HEK293 (cell line): ENCODE results near the gene PYY.
A peak's percentile ranks its signal among the peaks of the same experiment; 100 is the strongest.

Experiments
- CTCF ChIA-PET: fragments of 350-600 bp; formaldehyde crosslinking; extraction: SDS; loops from one replicate; lab custom pipeline; 2021; ENCODE audit warnings: antibody characterized with exemption; lab: Yijun Ruan, JAX
- POLR2A ChIA-PET: fragments of 300-600 bp; formaldehyde crosslinking; extraction: SDS; loops from one replicate; lab custom pipeline; 2020; ENCODE audit warnings: antibody characterized with exemption, inconsistent platforms; lab: Yijun Ruan, JAX
- H3K27ac ChIP-seq: fragments of 200-500 bp; sonication (Bioruptor generic); 2 replicates; pipeline ENCODE4 v1.5.1; 2014; ENCODE audit warnings: low read depth, low read length, control low read depth, inconsistent platforms; ENCODE audit errors: extremely low read depth
- H3K36me3 ChIP-seq, 2 experiments: fragments of 200-500 bp in 1 of 2; sonication (Bioruptor generic) in 1 of 2; 1 replicate in 1 of 2; 2 replicates in 1 of 2; pipeline ENCODE4 v1.5.1; 2014 to 2017; ENCODE audit warnings: inconsistent platforms in 2 of 2, low read length in 2 of 2; ENCODE audit not compliant: control insufficient read depth in 2 of 2, insufficient read depth in 1 of 2
- H3K4me1 ChIP-seq: fragments of 200-500 bp; sonication (Bioruptor generic); 2 replicates; pipeline ENCODE4 v1.5.1; 2014; ENCODE audit warnings: mild to moderate bottlenecking, low read length, inconsistent platforms; ENCODE audit not compliant: control insufficient read depth, insufficient read depth
- H3K4me3 ChIP-seq: 2 replicates; pipeline ENCODE4 v1.5.1; 2011; ENCODE audit warnings: low read depth, mild to moderate bottlenecking, control low read depth, low read length, moderate library complexity
- H3K9me3 ChIP-seq: fragments of 200-500 bp; sonication (Bioruptor generic); 2 replicates; pipeline ENCODE4 v1.5.1; 2014; ENCODE audit warnings: low read depth, low read length, inconsistent platforms; ENCODE audit not compliant: control insufficient read depth, insufficient read depth
- GLI2 ChIP-seq: fragments of 450-650 bp; formaldehyde crosslinking; IDR thresholded peaks from 2 replicates; pipeline ENCODE4; 2017; ENCODE audit warnings: missing biosample characterization, missing genetic modification characterization, low read depth, borderline replicate concordance
- GLI4 ChIP-seq: fragments of 450-650 bp; formaldehyde crosslinking; IDR thresholded peaks from 2 replicates; pipeline ENCODE4 v1.5.1; 2016; ENCODE audit warnings: missing biosample characterization, missing genetic modification characterization
- KLF10 ChIP-seq: fragments of 450-650 bp; IDR thresholded peaks from 2 replicates; pipeline ENCODE4 v1.5.1; 2018; ENCODE audit warnings: missing biosample characterization, mild to moderate bottlenecking, missing genetic modification characterization
- KLF7 ChIP-seq: fragments of 450-650 bp; formaldehyde crosslinking; IDR thresholded peaks from 2 replicates; pipeline ENCODE4 v1.5.1; 2016; ENCODE audit warnings: missing biosample characterization, missing genetic modification characterization, borderline replicate concordance
- KLF8 ChIP-seq: fragments of 450-650 bp; formaldehyde crosslinking; IDR thresholded peaks from 2 replicates; pipeline ENCODE4 v1.5.1; 2016; ENCODE audit warnings: missing biosample characterization, missing genetic modification characterization
- KLF9 ChIP-seq: fragments of 450-650 bp; formaldehyde crosslinking; IDR thresholded peaks from 2 replicates; pipeline ENCODE4 v1.5.1; 2016; ENCODE audit warnings: missing biosample characterization, missing genetic modification characterization, low read depth
- SALL2 ChIP-seq: fragments of 450-650 bp; formaldehyde crosslinking; IDR thresholded peaks from 2 replicates; pipeline ENCODE4 v1.5.0; 2017; ENCODE audit warnings: missing biosample characterization, mild to moderate bottlenecking, missing genetic modification characterization, borderline replicate concordance
- ZBTB1 ChIP-seq: fragments of 450-650 bp; formaldehyde crosslinking; IDR thresholded peaks from 2 replicates; pipeline ENCODE4 v1.5.1; 2016; ENCODE audit warnings: missing biosample characterization, missing genetic modification characterization
- ZBTB21 ChIP-seq: fragments of 450-650 bp; formaldehyde crosslinking; IDR thresholded peaks from 2 replicates; pipeline ENCODE4 v1.5.1; 2017; ENCODE audit warnings: missing biosample characterization, missing genetic modification characterization
- ZFP41 ChIP-seq: fragments of 450-650 bp; formaldehyde crosslinking; IDR thresholded peaks from 2 replicates; pipeline ENCODE4 v1.5.1; 2016; ENCODE audit warnings: missing biosample characterization, missing genetic modification characterization, borderline replicate concordance
- ZNF114 ChIP-seq: fragments of 450-650 bp; formaldehyde crosslinking; IDR thresholded peaks from 2 replicates; pipeline ENCODE4 v1.5.0; 2017; ENCODE audit warnings: missing biosample characterization, missing genetic modification characterization
- ZNF138 ChIP-seq: fragments of 450-650 bp; formaldehyde crosslinking; IDR thresholded peaks from 2 replicates; pipeline ENCODE4 v1.5.1; 2016; ENCODE audit warnings: missing biosample characterization, missing genetic modification characterization, borderline replicate concordance
- ZNF18 ChIP-seq: fragments of 450-650 bp; formaldehyde crosslinking; IDR thresholded peaks from 2 replicates; pipeline ENCODE4 v1.5.1; 2016; ENCODE audit warnings: missing biosample characterization, missing genetic modification characterization
- ZNF19 ChIP-seq: fragments of 450-650 bp; formaldehyde crosslinking; IDR thresholded peaks from 2 replicates; pipeline ENCODE4; 2016; ENCODE audit warnings: missing biosample characterization, missing genetic modification characterization, low read depth
- ZNF341 ChIP-seq: fragments of 450-650 bp; formaldehyde crosslinking; IDR thresholded peaks from 2 replicates; pipeline ENCODE4; 2016; ENCODE audit warnings: low read depth, missing biosample characterization, missing genetic modification characterization
- ZNF354C ChIP-seq: fragments of 450-650 bp; formaldehyde crosslinking; IDR thresholded peaks from 2 replicates; pipeline ENCODE4 v1.5.1; 2016; ENCODE audit warnings: missing biosample characterization, missing genetic modification characterization, low read depth, borderline replicate concordance
- ZNF404 ChIP-seq: fragments of 450-650 bp; formaldehyde crosslinking; IDR thresholded peaks from 2 replicates; pipeline ENCODE4 v1.5.1; 2017; ENCODE audit warnings: missing biosample characterization, missing genetic modification characterization
- ZNF510 ChIP-seq: fragments of 450-650 bp; formaldehyde crosslinking; IDR thresholded peaks from 2 replicates; pipeline ENCODE4 v1.5.1; 2018; ENCODE audit warnings: mild to moderate bottlenecking, missing genetic modification characterization, missing biosample characterization; ENCODE audit not compliant: insufficient replicate concordance
- ZNF514 ChIP-seq: fragments of 450-650 bp; formaldehyde crosslinking; IDR thresholded peaks from 2 replicates; pipeline ENCODE4 v1.5.1; 2016; ENCODE audit warnings: missing biosample characterization, missing genetic modification characterization
- ZNF629 ChIP-seq: fragments of 450-650 bp; formaldehyde crosslinking; IDR thresholded peaks from 2 replicates; pipeline ENCODE4 v1.5.1; 2017; ENCODE audit warnings: missing biosample characterization, missing genetic modification characterization
- ZNF692 ChIP-seq: fragments of 450-650 bp; formaldehyde crosslinking; IDR thresholded peaks from 2 replicates; pipeline ENCODE4 v1.5.1; 2016; ENCODE audit warnings: missing biosample characterization, missing genetic modification characterization
- ZNF704 ChIP-seq: fragments of 450-650 bp; formaldehyde crosslinking; IDR thresholded peaks from 2 replicates; pipeline ENCODE4 v1.5.1; 2016; ENCODE audit warnings: missing biosample characterization, missing genetic modification characterization
- ZSCAN16 ChIP-seq: fragments of 450-650 bp; formaldehyde crosslinking; IDR thresholded peaks from 2 replicates; pipeline ENCODE4 v1.5.1; 2016; ENCODE audit warnings: missing biosample characterization, missing genetic modification characterization

Gene PYY

GRCh38 chr17:43920500-43921095, 33.1 kb downstream of the PYY start (continued):
- TF ChIP-seq ZNF510 (tag by site-specific recombination) (no peak), ZNF404 (tag by site-specific recombination) (no peak), GLI4 (no peak), ZNF114 (tag by site-specific recombination) (no peak), ZNF692 (no peak), ZSCAN16 (tag by site-specific recombination) (no peak), KLF10 (tag by site-specific recombination) (peak; percentile 47), ZNF514 (no peak), KLF7 (tag by site-specific recombination) (no peak), ZNF341 (tag by site-specific recombination) (peak; percentile 60; the same call in 1 of the 2 replicates)

GRCh38 chr17:43918026-43918389, 35.7 kb downstream of the PYY start:
- CTCF ChIA-PET, result interaction anchor here (0.6 to 2.7 kb wide), 2 partner anchors 9 to 23 kb away, joined by 6 to 7 read pairs; no protein-coding TSS in a partner anchor

More at GRCh38 chr17:43918026-43918389, 35.7 kb downstream of the PYY start:
- POLR2A ChIA-PET, result no interaction called here
- no peak overlapping the region for H3K4me3 ChIP-seq
- no peaks in the 10 kb centered on the region for H3K36me3 ChIP-seq
- no peak overlapping the region for H3K27ac ChIP-seq
- H3K4me1 ChIP-seq, result no peaks in the 10 kb centered on the region
- H3K9me3 ChIP-seq, result no peaks in the 10 kb centered on the region
- TF ChIP-seq ZFP41 (tag by site-specific recombination) (no peak), ZNF18 (tag by site-specific recombination) (no peak), ZBTB21 (tag by site-specific recombination) (no peak), KLF7 (tag by site-specific recombination) (no peak), ZNF354C (tag by site-specific recombination) (no peak), ZNF138 (tag by site-specific recombination) (no peak), ZNF704 (no peak), SALL2 (no peak), KLF8 (no peak), GLI2 (tag by site-specific recombination) (no peak), ZNF19 (tag by site-specific recombination) (no peak), KLF9 (tag by site-specific recombination) (no peak), ZBTB1 (tag by site-specific recombination) (no peak), ZNF629 (tag by site-specific recombination) (no peak)
